ENCODE measurements around the gene BMS1. TPM values are rescaled to one million over a fixed set of nuclear protein-coding genes. Genes with fewer than 3 reads are reported as not detected.

BMS1 gene
- total RNA-seq, 1 experiment from 2014 or later = 35.9 TPM

GRCh38 chr10:42753126-42753506 lies 29.5 kb upstream of the BMS1 start:
- H3K27ac ChIP-seq (ENCODE audit: low read depth, low read length, poor library complexity, severe bottlenecking) = no peak overlapping the region
- no peaks in the 10 kb centered on the region for H3K36me3 ChIP-seq (ENCODE audit: insufficient read depth, low read length, poor library complexity, severe bottlenecking)
- no TSS peak for BruUV-seq (replicated peaks)
- intact Hi-C loops (cut with micrococcal nuclease; ENCODE audit: unreplicated experiment) = loop anchor here (2.0 to 5.0 kb wide), 2 partner anchors 339 to 352 kb away; no protein-coding TSS in a partner anchor
- ChIA-PET CTCF (interaction anchor here (0.6 to 1.0 kb wide), 5 partner anchors 23 to 417 kb away, joined by 3 to 4 read pairs (median 3); no protein-coding TSS in a partner anchor), POLR2A (ENCODE audit: low non-redundant PET) (no interaction called here)
- H3K4me1 ChIP-seq (ENCODE audit: insufficient read depth, low read length, poor library complexity, severe bottlenecking) = peaks cover 13% of the 10 kb centered on the region
- no peaks in the 10 kb centered on the region for H3K9me3 ChIP-seq (ENCODE audit: low read depth, low read length, poor library complexity, severe bottlenecking)
- H3K4me3 ChIP-seq (ENCODE audit: low read depth, low read length, poor library complexity, severe bottlenecking) = peak overlapping the region; percentile 45
- peaks cover 39% of the 10 kb centered on the region for H3K27me3 ChIP-seq (replicated peaks; ENCODE audit: insufficient read depth, low read depth, low read length, poor library complexity)
- TF ChIP-seq, protein P1, sequence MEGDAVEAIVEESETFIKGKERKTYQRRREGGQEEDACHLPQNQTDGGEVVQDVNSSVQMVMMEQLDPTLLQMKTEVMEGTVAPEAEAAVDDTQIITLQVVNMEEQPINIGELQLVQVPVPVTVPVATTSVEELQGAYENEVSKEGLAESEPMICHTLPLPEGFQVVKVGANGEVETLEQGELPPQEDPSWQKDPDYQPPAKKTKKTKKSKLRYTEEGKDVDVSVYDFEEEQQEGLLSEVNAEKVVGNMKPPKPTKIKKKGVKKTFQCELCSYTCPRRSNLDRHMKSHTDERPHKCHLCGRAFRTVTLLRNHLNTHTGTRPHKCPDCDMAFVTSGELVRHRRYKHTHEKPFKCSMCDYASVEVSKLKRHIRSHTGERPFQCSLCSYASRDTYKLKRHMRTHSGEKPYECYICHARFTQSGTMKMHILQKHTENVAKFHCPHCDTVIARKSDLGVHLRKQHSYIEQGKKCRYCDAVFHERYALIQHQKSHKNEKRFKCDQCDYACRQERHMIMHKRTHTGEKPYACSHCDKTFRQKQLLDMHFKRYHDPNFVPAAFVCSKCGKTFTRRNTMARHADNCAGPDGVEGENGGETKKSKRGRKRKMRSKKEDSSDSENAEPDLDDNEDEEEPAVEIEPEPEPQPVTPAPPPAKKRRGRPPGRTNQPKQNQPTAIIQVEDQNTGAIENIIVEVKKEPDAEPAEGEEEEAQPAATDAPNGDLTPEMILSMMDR (conservative IDR thresholded peaks at IDR 0.05; ENCODE audit: low read depth, low read length) = peak; percentile 85
- TF ChIP-seq EZH2 (IDR thresholded peaks at IDR 0.05; ENCODE audit: borderline replicate concordance, low read depth, low read length, poor library complexity, severe bottlenecking) = no peak
- DNase-seq (ENCODE audit: low spot score) = peak; percentile 85

DNA sequence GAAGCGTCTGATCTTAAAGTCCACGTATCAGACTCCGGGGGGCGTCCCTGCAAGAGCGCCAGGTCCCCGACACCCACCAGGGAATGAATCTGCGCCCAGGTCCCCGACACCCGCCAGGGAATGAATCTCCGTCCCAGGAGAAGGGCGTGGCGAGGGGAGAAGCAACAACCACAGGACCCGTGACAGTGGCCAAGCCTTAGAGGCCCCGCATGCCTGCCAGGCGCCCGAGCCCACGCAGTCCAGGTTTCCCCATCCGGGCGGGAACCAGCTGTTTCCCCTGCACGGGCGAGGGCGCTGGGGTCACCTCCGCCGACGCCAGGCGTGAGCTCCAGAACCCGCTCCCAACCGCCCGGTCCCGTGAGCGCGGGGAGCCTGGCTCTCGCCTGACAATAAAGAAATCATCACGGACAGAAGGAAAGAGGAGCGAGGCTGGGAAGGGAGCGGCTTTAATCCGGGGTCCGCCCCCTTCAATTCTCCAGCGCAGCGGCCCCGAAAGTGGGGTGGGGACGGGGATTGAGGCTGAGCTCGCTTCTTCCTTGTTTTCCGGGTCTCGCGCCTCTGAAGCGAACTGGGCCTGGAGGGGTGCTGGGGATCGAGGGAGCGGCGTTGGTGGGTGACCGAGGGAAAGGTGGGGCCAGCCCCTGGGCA lies 29.0 kb upstream of the BMS1 start:
- ChIA-PET POLR2A (ENCODE audit: low non-redundant PET) (no interaction called here), CTCF (interaction anchor here (0.6 to 1.0 kb wide), 4 partner anchors 23 to 417 kb away, joined by 3 to 4 read pairs (median 3); no protein-coding TSS in a partner anchor)
- TF ChIP-seq, protein P1 (conservative IDR thresholded peaks at IDR 0.05; ENCODE audit: low read depth, low read length) = no peak
- TF ChIP-seq EZH2 (IDR thresholded peaks at IDR 0.05; ENCODE audit: borderline replicate concordance, low read depth, low read length, poor library complexity, severe bottlenecking) = peak; percentile 7
- H3K4me1 ChIP-seq (ENCODE audit: insufficient read depth, low read length, poor library complexity, severe bottlenecking) = peaks cover 13% of the 10 kb centered on the region
- intact Hi-C loops (cut with micrococcal nuclease; ENCODE audit: unreplicated experiment) = loop anchor here (2.0 to 5.0 kb wide), 2 partner anchors 339 to 351 kb away; no protein-coding TSS in a partner anchor
- H3K36me3 ChIP-seq (ENCODE audit: insufficient read depth, low read length, poor library complexity, severe bottlenecking) = no peaks in the 10 kb centered on the region
- peaks cover 39% of the 10 kb centered on the region for H3K27me3 ChIP-seq (replicated peaks; ENCODE audit: insufficient read depth, low read depth, low read length, poor library complexity)
- no TSS peak for BruUV-seq (replicated peaks)
- DNase-seq (ENCODE audit: low spot score) = no peak
- H3K27ac ChIP-seq (ENCODE audit: low read depth, low read length, poor library complexity, severe bottlenecking) = no peak overlapping the region
- peak overlapping the region; percentile 45 for H3K4me3 ChIP-seq (ENCODE audit: low read depth, low read length, poor library complexity, severe bottlenecking)
- H3K9me3 ChIP-seq (ENCODE audit: low read depth, low read length, poor library complexity, severe bottlenecking) = no peaks in the 10 kb centered on the region

DNA sequence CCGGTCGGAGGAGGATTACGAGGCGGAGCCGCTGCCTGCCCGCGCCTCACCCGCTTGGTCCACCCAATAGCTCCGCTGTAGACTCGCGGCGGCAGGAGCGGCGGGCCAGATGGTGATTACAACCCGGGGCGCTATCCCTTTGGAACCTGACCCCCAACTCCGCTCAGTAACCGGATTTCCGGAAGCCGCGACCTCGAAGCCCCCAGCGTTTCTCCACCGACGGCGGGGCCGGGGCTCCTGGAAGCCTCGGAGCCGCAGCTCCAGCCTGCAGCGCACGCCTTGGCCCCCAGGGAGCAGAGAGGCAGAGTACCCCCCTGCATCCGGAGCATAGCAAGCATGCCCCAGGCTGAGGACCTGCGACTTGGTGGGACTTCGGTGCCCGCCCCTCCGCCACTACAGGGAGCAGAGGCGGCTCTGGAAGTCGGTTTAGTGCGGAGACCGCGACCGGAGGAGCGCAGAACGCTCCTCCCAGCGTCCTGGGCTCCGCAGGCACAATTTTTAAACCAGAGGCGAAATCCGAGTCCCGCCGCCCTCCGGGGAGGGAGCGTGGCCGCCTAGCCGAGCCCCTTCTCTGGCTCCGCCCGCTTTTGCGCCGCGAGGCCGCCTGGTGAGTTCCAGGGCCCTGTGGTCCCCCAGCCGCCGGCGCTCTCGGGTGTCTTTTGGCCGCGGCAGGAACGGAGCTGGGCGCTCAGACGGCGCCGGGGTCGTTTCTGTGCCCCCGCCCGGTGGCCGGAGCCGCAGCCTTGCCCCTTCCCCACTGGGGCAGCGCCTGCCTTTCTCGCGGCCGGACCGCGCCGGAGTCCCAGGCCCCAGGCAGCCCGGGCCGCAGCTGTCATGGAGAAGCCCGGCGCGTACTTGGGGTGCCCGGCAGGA lies 28.2 kb upstream of the BMS1 start:
- DNase-seq (ENCODE audit: low spot score) = peak; percentile 30
- Histone ChIP-seq H3K9me3 (ENCODE audit: low read depth, low read length, poor library complexity, severe bottlenecking) (no peaks in the 10 kb centered on the region), H3K27me3 (replicated peaks; ENCODE audit: insufficient read depth, low read depth, low read length, poor library complexity) (peaks cover 39% of the 10 kb centered on the region), H3K36me3 (ENCODE audit: insufficient read depth, low read length, poor library complexity, severe bottlenecking) (no peaks in the 10 kb centered on the region), H3K27ac (ENCODE audit: low read depth, low read length, poor library complexity, severe bottlenecking) (no peak overlapping the region), H3K4me1 (ENCODE audit: insufficient read depth, low read length, poor library complexity, severe bottlenecking) (peaks cover 13% of the 10 kb centered on the region), H3K4me3 (ENCODE audit: low read depth, low read length, poor library complexity, severe bottlenecking) (peak overlapping the region; percentile 45)
- TF ChIP-seq, protein P1 (conservative IDR thresholded peaks at IDR 0.05; ENCODE audit: low read depth, low read length) = no peak
- TF ChIP-seq EZH2 (IDR thresholded peaks at IDR 0.05; ENCODE audit: borderline replicate concordance, low read depth, low read length, poor library complexity, severe bottlenecking) = peak; percentile 53
- intact Hi-C loops (cut with micrococcal nuclease; ENCODE audit: unreplicated experiment) = loop anchor here (5.0 kb wide), 1 partner anchor 338 kb away; no protein-coding TSS in a partner anchor
- CTCF ChIA-PET = no interaction called here
- no TSS peak for BruUV-seq (replicated peaks)
- POLR2A ChIA-PET (ENCODE audit: low non-redundant PET) = no interaction called here
